ENCODE data around the gene LCN6. TPM values are rescaled to one million over a fixed set of nuclear protein-coding genes. Genes with fewer than 3 reads are reported as not detected.

Gene LCN6
- total and polyA plus RNA-seq, 12 donors, result 1.5 to 261 (median 4.6) TPM

GRCh38 chr9:136754059-136754572 lies 5.8 kb upstream of the LCN6 start:
- ATAC-seq (peak in 1 of 8 donors; percentile 11), DNase-seq (no peak)
- H3K27me3 ChIP-seq, result no peaks in the 10 kb centered on the region
- no peak for TF ChIP-seq CTCF (IDR thresholded peaks at IDR 0.05)
- no peak overlapping the region for H3K4me3 ChIP-seq
- intact Hi-C loops (cut with DNase I), result no loop called here
- H3K4me1 ChIP-seq, result peaks cover 2 to 14% (median 11%) of the 10 kb centered on the region in 9 donors
- 84 to 85% methylated on average over 17 of the region's 17 CpGs for WGBS, 2 donors
- no peaks in the 10 kb centered on the region for H3K36me3 ChIP-seq
- no peak overlapping the region for H3K27ac ChIP-seq
- peaks cover 0 to 18% (median 0%) of the 10 kb centered on the region in 11 donors for H3K9me3 ChIP-seq

- H3K27me3 ChIP-seq, result no peaks in the 10 kb centered on the region
- ATAC-seq, result no peak
- no peaks in the 10 kb centered on the region for H3K36me3 ChIP-seq
- no peak overlapping the region for H3K4me3 ChIP-seq
- H3K27ac ChIP-seq, result no peak overlapping the region
- H3K4me1 ChIP-seq, result peaks cover 8 to 20% (median 17%) of the 10 kb centered on the region in 9 donors
- H3K9me3 ChIP-seq, result peaks cover 0 to 18% (median 0%) of the 10 kb centered on the region in 11 donors
- intact Hi-C loops (cut with DNase I), result no loop called here
- no peak for TF ChIP-seq CTCF (IDR thresholded peaks at IDR 0.05)
- 88 to 89% methylated on average over 31 of the region's 31 CpGs for WGBS, 2 donors
- no peak for DNase-seq
Observed at GRCh38 chr9:136753371-136754058, 5.2 kb upstream of the LCN6 start.

GRCh38 chr9:136751814-136752213 lies 3.5 kb upstream of the LCN6 start:
- intact Hi-C loops (cut with DNase I), result no loop called here
- TF ChIP-seq CTCF (IDR thresholded peaks at IDR 0.05), result no peak
- Histone ChIP-seq H3K27ac (no peak overlapping the region), H3K9me3 (peaks cover 0 to 18% (median 0%) of the 10 kb centered on the region in 11 donors), H3K4me3 (no peak overlapping the region), H3K27me3 (no peaks in the 10 kb centered on the region), H3K36me3 (no peaks in the 10 kb centered on the region), H3K4me1 (peaks cover 12 to 26% (median 21%) of the 10 kb centered on the region in 9 donors)
- no peak for DNase-seq
- no peak for ATAC-seq

GRCh38 chr9:136751244-136751643 lies 2.9 kb upstream of the LCN6 start:
- intact Hi-C loops (cut with DNase I), result no loop called here
- ATAC-seq, result no peak
- WGBS, 2 donors, result 80 to 86% methylated on average over 1 of the region's 1 CpG
- Histone ChIP-seq H3K36me3 (no peaks in the 10 kb centered on the region), H3K4me1 (peaks cover 12 to 31% (median 21%) of the 10 kb centered on the region in 9 donors), H3K27me3 (no peaks in the 10 kb centered on the region), H3K9me3 (peaks cover 0 to 17% (median 0%) of the 10 kb centered on the region in 11 donors), H3K4me3 (no peak overlapping the region), H3K27ac (no peak overlapping the region)
- DNase-seq, result no peak
- no peak for TF ChIP-seq CTCF (IDR thresholded peaks at IDR 0.05)

Measured in heart right ventricle (tissue), 16 donors.